PC-9 (cell line): Measurements from ENCODE around the gene PIP5K1B. TPM values are rescaled to one million over a fixed set of nuclear protein-coding genes. Genes with fewer than 3 reads are reported as not detected.

Experiments
- BruUV-seq: library from RNA; stranded (reverse); fragments of 400-500 nt; replicated peaks from 2 replicates; lab custom pipeline; 2021; lab: Mats Ljungman, UMichigan
- CTCF ChIA-PET: fragments of 300-600 bp; sonication (Branson Sonifier 250); formaldehyde crosslinking; loops from one replicate; lab custom pipeline; 2022; ENCODE audit warnings: antibody characterized with exemption; lab: Charles Lee
- POLR2A ChIA-PET: fragments of 300-600 bp; sonication (Branson Sonifier 250); formaldehyde crosslinking; loops from one replicate; lab custom pipeline; 2022; ENCODE audit warnings: antibody characterized with exemption; ENCODE audit not compliant: unreplicated experiment; lab: Charles Lee
- DNase-seq, 2 experiments: peaks; one replicate each; pipeline versions ENCODE4 v3.0.0 to v3.0.0-alpha.2; 2015 to 2022; ENCODE audit warnings: mixed read lengths in 1 of 2
- H2AFZ ChIP-seq: fragments of 200-600 bp; sonication (generic); 2 replicates; pipeline ENCODE4 v1.8.1; 2017; ENCODE audit warnings: antibody characterized with exemption
- H3F3A ChIP-seq: fragments of 200-600 bp; sonication (generic); 2 replicates; pipeline ENCODE4 v1.8.1; 2017; ENCODE audit warnings: antibody characterized with exemption, mild to moderate bottlenecking, low read depth; ENCODE audit not compliant: insufficient read depth
- H3K27ac ChIP-seq: fragments of 200-600 bp; sonication (generic); 2 replicates; pipeline ENCODE4 v1.6.1; 2016; ENCODE audit warnings: mixed run types
- H3K27me3 ChIP-seq: fragments of 200-600 bp; sonication (generic); 2 replicates; pipeline ENCODE4 v1.6.1; 2016; ENCODE audit warnings: low read depth, mixed run types; ENCODE audit not compliant: insufficient read depth
- H3K36me3 ChIP-seq: fragments of 200-600 bp; sonication (generic); 2 replicates; pipeline ENCODE4 v1.6.1; 2016; ENCODE audit warnings: low read depth, mixed run types
- H3K4me1 ChIP-seq: fragments of 200-600 bp; sonication (generic); replicated peaks from 2 replicates; pipeline ENCODE4 v1.6.1; 2016; ENCODE audit warnings: mixed run types; ENCODE audit not compliant: insufficient read depth
- H3K4me2 ChIP-seq: fragments of 200-600 bp; sonication (generic); 2 replicates; pipeline ENCODE4 v1.6.1; 2017; ENCODE audit warnings: mixed run types
- H3K4me3 ChIP-seq: fragments of 200-600 bp; sonication (generic); 2 replicates; pipeline ENCODE4 v1.6.1; 2016; ENCODE audit warnings: mixed run types
- H3K79me2 ChIP-seq: fragments of 200-600 bp; sonication (generic); 2 replicates; pipeline ENCODE4 v1.6.1; 2017; ENCODE audit warnings: low read depth, mixed run types
- H3K9me2 ChIP-seq: fragments of 200-600 bp; sonication (generic); 2 replicates; pipeline ENCODE4 v1.8.1; 2017; ENCODE audit warnings: mild to moderate bottlenecking; ENCODE audit not compliant: insufficient read depth
- H3K9me3 ChIP-seq: fragments of 200-600 bp; sonication (generic); 2 replicates; pipeline ENCODE4 v1.8.1; 2016; ENCODE audit warnings: low read depth; ENCODE audit not compliant: insufficient read depth
- H4K20me1 ChIP-seq: fragments of 200-600 bp; sonication (generic); 2 replicates; pipeline ENCODE4 v1.8.1; 2017; ENCODE audit not compliant: insufficient read depth
- CTCF ChIP-seq: fragments of 200-600 bp; sonication (generic); conservative IDR thresholded peaks from 2 replicates; pipeline ENCODE4 v1.6.1; 2017; ENCODE audit warnings: mixed run types, antibody characterized with exemption, mild to moderate bottlenecking, moderate library complexity
- EZH2 ChIP-seq: fragments of 200-600 bp; sonication (generic); IDR thresholded peaks from 2 replicates; pipeline ENCODE4 v1.8.0; 2017; ENCODE audit warnings: antibody characterized with exemption, low read depth
- intact Hi-C: fragments of 100-400 bp; cut with micrococcal nuclease; formaldehyde crosslinking; loops from one replicate; pipeline ENCODE4 v1.10.0; 2022; ENCODE audit not compliant: unreplicated experiment
- total RNA-seq: library from RNA; stranded (reverse); gene quantifications from 2 replicates; pipeline ENCODE4 v1.2.3, GENCODE V29; 2021

Gene PIP5K1B
- total RNA-seq, 1 experiment from 2014 or later: not detected

GRCh38 chr9:68707801-68708488 is 2.9 kb downstream of the PIP5K1B start:
- DNase-seq: no peak
- TF ChIP-seq EZH2 (no peak), CTCF (no peak)
- peaks cover 48% of the 10 kb centered on the region for H3K27me3 ChIP-seq
- intact Hi-C loops: no loop called here
- no peak overlapping the region for H3K27ac ChIP-seq
- no peaks in the 10 kb centered on the region for H3K9me3 ChIP-seq
- no peaks in the 10 kb centered on the region for H3K36me3 ChIP-seq
- H3K4me3 ChIP-seq: no peak overlapping the region
- H3F3A ChIP-seq: no peaks in the 10 kb centered on the region
- no TSS peak for BruUV-seq
- H3K4me1 ChIP-seq: no peaks in the 10 kb centered on the region
- H3K4me2 ChIP-seq: no peak overlapping the region
- no peaks in the 10 kb centered on the region for H4K20me1 ChIP-seq
- ChIA-PET POLR2A (no interaction called here), CTCF (no interaction called here)
- H3K79me2 ChIP-seq: no peaks in the 10 kb centered on the region
- H2AFZ ChIP-seq: no peak overlapping the region
- H3K9me2 ChIP-seq: no peaks in the 10 kb centered on the region

- Histone ChIP-seq H3F3A (no peaks in the 10 kb centered on the region), H3K9me2 (no peaks in the 10 kb centered on the region), H3K4me2 (no peak overlapping the region), H3K36me3 (no peaks in the 10 kb centered on the region), H2AFZ (no peak overlapping the region), H3K27me3 (peaks cover 54% of the 10 kb centered on the region), H3K79me2 (no peaks in the 10 kb centered on the region), H3K4me1 (no peaks in the 10 kb centered on the region), H3K27ac (no peak overlapping the region), H3K9me3 (no peaks in the 10 kb centered on the region), H4K20me1 (no peaks in the 10 kb centered on the region), H3K4me3 (no peak overlapping the region)
- CTCF ChIA-PET: no interaction called here
- intact Hi-C loops: no loop called here
- no peak for TF ChIP-seq CTCF
- TF ChIP-seq EZH2: no peak
- DNase-seq: no peak
- POLR2A ChIA-PET: no interaction called here
- no TSS peak for BruUV-seq
These were observed 3.5 kb downstream of the PIP5K1B start for GRCh38 chr9:68708513-68708912.

GRCh38 chr9:68709291-68710110 is 4.5 kb downstream of the PIP5K1B start:
- Histone ChIP-seq H3K79me2 (no peaks in the 10 kb centered on the region), H3K9me2 (no peaks in the 10 kb centered on the region), H3K27me3 (peaks cover 61% of the 10 kb centered on the region), H3K4me3 (no peak overlapping the region), H3F3A (no peaks in the 10 kb centered on the region), H3K36me3 (no peaks in the 10 kb centered on the region), H2AFZ (no peak overlapping the region), H3K4me2 (no peak overlapping the region), H3K9me3 (no peaks in the 10 kb centered on the region), H3K4me1 (no peaks in the 10 kb centered on the region), H3K27ac (no peak overlapping the region), H4K20me1 (no peaks in the 10 kb centered on the region)
- TF ChIP-seq CTCF (no peak), EZH2 (no peak)
- POLR2A ChIA-PET: no interaction called here
- intact Hi-C loops: no loop called here
- no peak for DNase-seq
- CTCF ChIA-PET: no interaction called here
- no TSS peak for BruUV-seq
